Activated CD4-positive, alpha-beta T cell treated with anti-CD3 and anti-CD28 coated beads for 36 hours (primary cell): ENCODE data around the gene CNGA2. TPM values are rescaled to one million over a fixed set of nuclear protein-coding genes. Genes with fewer than 3 reads are reported as not detected.
"Not testable (repeated sequence)": the region's sequence is repeated elsewhere in the genome, so short reads cannot be mapped to it uniquely, and the experiment has no call there.

Source experiments
- ATAC-seq: fragments of 200-7000 bp; cut with Tn5 transposase; one replicate; pipeline ENCODE4 v1.10.0; 2021; ENCODE audit warnings: mild to moderate bottlenecking, moderate library complexity
- CTCF ChIA-PET: fragments of 350-600 bp; sonication (Branson Sonifier 250); formaldehyde crosslinking; loops from one replicate; lab custom pipeline; 2021; ENCODE audit warnings: antibody characterized with exemption; lab: Charles Lee
- POLR2A ChIA-PET: fragments of 350-600 bp; sonication (Branson Sonifier 250); formaldehyde crosslinking; loops from one replicate; lab custom pipeline; 2021; ENCODE audit warnings: antibody characterized with exemption, inconsistent platforms; lab: Charles Lee
- DNase-seq: peaks from one replicate; pipeline ENCODE4 v3.0.0-alpha.2; 2020
- H3K27ac Mint-ChIP-seq: one replicate; pipeline ENCODE4 v1.8.0; 2021; ENCODE audit warnings: mixed read lengths
- H3K27me3 Mint-ChIP-seq: one replicate; pipeline ENCODE4 v1.8.0; 2021; ENCODE audit warnings: mixed read lengths
- H3K36me3 Mint-ChIP-seq: one replicate; pipeline ENCODE4 v1.8.0; 2021; ENCODE audit warnings: low read depth, mixed read lengths
- H3K4me1 Mint-ChIP-seq: one replicate; pipeline ENCODE4 v1.8.0; 2021; ENCODE audit warnings: mixed read lengths
- H3K4me3 Mint-ChIP-seq: one replicate; pipeline ENCODE4 v1.8.0; 2021; ENCODE audit warnings: mild to moderate bottlenecking, moderate library complexity, mixed read lengths
- H3K9me3 Mint-ChIP-seq: one replicate; pipeline ENCODE4 v1.8.0; 2021; ENCODE audit warnings: low read depth, mixed read lengths
- intact Hi-C, 2 experiments: fragments of 100-400 bp; cut with DNase I in 1 of 2; cut with micrococcal nuclease in 1 of 2; formaldehyde crosslinking; loops; one replicate each; pipeline versions ENCODE4 v1.14.2 to v1.15.1; 2022 to 2024; cut with DNase I, micrococcal nuclease
- total RNA-seq, 2 experiments: library from RNA; stranded (reverse); gene quantifications; one replicate each; pipeline ENCODE4 v1.2.3, GENCODE V29; 2021

Gene CNGA2
- total RNA-seq = not detected

DNA sequence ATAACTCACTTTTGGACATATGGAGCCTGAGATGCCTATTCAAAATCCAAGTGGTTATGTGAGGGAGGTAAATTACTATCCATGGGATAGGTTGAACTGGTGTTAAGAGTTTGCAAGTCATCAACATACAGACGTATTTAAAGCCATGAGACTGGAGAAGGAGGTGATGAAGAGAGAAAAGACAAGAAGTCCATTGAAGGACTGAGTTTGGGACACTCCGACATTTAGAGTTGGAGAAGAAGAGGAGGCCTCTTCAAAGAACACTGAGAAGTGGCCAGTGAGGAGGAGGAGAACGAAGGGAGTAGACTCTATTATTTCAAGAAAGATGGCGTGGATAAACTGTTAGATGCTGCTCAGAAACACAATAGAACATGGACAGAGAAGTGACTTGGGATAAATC, at the start of gene CNGA2:
Gene CNGA2, plus strand, starts transcription at position 301 of the 400 bp plus-strand sequence. CDS start 3,738 bp downstream, outside the sequence.
- H3K9me3 Mint-ChIP-seq = no peaks in the 10 kb centered on the region
- H3K4me3 Mint-ChIP-seq = no peak within 1 kb of the TSS
- intact Hi-C loops = no loop called here
- H3K27ac Mint-ChIP-seq = no peak within 1 kb of the TSS
- H3K27me3 Mint-ChIP-seq = peaks cover 6% of the 10 kb centered on the region
- H3K36me3 Mint-ChIP-seq = no peaks in the 10 kb centered on the region
- ChIA-PET CTCF (no interaction called here), POLR2A (no interaction called here)
- no peaks in the 10 kb centered on the region for H3K4me1 Mint-ChIP-seq
- ATAC-seq = no peak
- DNase-seq = no peak

DNA sequence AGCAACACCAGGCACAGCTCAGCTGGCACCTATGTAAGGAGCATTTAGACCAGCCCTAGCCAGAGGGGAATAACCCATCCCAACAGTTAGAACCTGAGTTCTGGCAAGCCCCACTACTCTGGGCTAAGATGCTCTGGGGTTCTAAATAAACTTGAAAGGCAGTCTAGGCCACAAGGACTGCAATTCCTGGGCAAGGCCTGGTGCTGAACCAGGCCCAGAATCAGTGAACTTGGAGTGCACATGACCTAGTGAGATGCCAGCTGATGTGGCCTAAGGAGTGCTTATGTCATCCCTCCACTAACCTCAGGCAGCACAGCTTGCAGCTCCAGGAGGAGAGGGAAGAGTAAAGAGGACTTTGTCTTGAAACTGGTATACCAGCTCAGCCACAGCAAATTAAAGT, 46.9 kb upstream of the CNGA2 start:
- H3K4me1 Mint-ChIP-seq = no peaks in the 10 kb centered on the region
- no peak overlapping the region for H3K4me3 Mint-ChIP-seq
- CTCF ChIA-PET = interaction anchor here (1.0 kb wide), 1 partner anchor 536 kb away, joined by 3 read pairs; no protein-coding TSS in a partner anchor
- intact Hi-C loops = no loop called here
- H3K27ac Mint-ChIP-seq = no peak overlapping the region
- H3K36me3 Mint-ChIP-seq = no peaks in the 10 kb centered on the region
- ATAC-seq (no peak), DNase-seq (no peak)
- peaks cover 4% of the 10 kb centered on the region for H3K27me3 Mint-ChIP-seq
- POLR2A ChIA-PET = no interaction called here
- H3K9me3 Mint-ChIP-seq = no peaks in the 10 kb centered on the region

DNA sequence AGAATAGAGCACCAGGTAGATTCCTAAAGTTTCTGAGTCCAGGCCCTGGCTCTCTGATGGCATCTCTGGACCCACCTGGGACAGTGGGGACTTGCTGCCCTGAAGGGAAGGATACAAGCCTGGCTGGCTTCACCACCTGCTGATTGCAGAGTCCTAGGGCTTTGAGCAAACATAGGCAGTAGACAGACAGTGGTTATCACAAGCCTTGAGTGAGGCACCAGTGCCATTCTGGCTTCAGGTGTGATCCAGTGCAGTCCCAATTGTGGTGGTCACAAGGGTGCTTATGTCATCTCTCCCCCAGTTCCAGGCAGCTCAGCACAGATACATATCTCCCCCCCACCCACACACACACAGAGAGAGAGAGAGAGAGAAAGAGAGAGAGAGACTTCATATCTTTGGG, 45.9 kb upstream of the CNGA2 start:
- Mint-ChIP-seq H3K4me3 (no peak overlapping the region), H3K9me3 (no peaks in the 10 kb centered on the region), H3K27ac (no peak overlapping the region), H3K27me3 (peaks cover 6% of the 10 kb centered on the region), H3K36me3 (no peaks in the 10 kb centered on the region), H3K4me1 (no peaks in the 10 kb centered on the region)
- ATAC-seq (no peak), DNase-seq (no peak)
- ChIA-PET CTCF (no interaction called here), POLR2A (no interaction called here)
- intact Hi-C loops = no loop called here

DNA sequence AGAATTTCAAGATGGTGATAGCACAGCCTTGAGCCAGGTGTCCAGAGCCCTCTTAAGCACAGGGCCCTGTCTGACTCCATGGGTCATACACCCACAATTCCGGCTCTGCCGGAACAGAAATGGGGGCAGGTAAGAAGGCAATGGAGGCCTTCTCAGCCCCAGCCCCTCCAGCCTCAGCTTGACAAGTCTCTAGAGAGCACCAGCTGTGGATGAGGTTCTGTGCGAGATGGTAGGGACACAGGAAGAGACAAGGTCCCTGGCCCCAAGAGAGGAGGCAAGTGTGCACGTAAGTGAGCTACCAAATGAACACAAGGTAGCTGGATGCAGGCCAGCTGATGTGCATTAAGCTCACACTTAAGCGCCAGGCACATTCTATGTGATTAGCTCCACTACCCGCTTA, 41.7 kb upstream of the CNGA2 start:
- intact Hi-C loops = no loop called here
- peaks cover 15% of the 10 kb centered on the region for H3K27me3 Mint-ChIP-seq
- CTCF ChIA-PET = no interaction called here

DNA sequence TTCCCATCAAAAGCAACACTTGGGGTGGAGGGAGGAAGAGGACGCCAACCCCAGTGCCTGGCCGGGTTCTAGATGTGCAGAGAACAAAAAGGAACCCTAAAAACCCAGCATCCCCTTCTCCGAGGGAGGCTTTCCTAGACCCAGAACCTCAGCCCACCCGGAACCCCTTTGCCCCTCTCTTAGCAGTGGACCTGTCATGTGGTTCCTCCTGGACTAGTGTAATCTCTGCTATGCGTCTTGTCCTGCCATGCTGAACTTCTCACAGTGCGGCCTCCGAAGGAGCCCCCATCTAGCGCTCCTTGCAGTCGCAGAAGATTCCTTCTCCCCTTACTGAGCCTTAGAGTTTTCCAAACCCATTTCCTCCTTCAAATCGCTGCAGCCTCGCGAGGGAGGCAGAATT, 40.4 kb upstream of the CNGA2 start:
- Mint-ChIP-seq H3K9me3 (no peaks in the 10 kb centered on the region), H3K36me3 (no peaks in the 10 kb centered on the region), H3K4me1 (no peaks in the 10 kb centered on the region), H3K4me3 (no peak overlapping the region), H3K27me3 (peaks cover 15% of the 10 kb centered on the region), H3K27ac (no peak overlapping the region)
- intact Hi-C loops = no loop called here
- DNase-seq (no peak), ATAC-seq (no peak)
- CTCF ChIA-PET = no interaction called here
- POLR2A ChIA-PET = no interaction called here

More for the DNA sequence above, 41.7 kb upstream of the CNGA2 start:
- H3K9me3 Mint-ChIP-seq = no peaks in the 10 kb centered on the region
- POLR2A ChIA-PET = no interaction called here
- H3K4me3 Mint-ChIP-seq = no peak overlapping the region
- no peaks in the 10 kb centered on the region for H3K36me3 Mint-ChIP-seq
- DNase-seq (no peak), ATAC-seq (no peak)
- H3K4me1 Mint-ChIP-seq = no peaks in the 10 kb centered on the region
- no peak overlapping the region for H3K27ac Mint-ChIP-seq

DNA sequence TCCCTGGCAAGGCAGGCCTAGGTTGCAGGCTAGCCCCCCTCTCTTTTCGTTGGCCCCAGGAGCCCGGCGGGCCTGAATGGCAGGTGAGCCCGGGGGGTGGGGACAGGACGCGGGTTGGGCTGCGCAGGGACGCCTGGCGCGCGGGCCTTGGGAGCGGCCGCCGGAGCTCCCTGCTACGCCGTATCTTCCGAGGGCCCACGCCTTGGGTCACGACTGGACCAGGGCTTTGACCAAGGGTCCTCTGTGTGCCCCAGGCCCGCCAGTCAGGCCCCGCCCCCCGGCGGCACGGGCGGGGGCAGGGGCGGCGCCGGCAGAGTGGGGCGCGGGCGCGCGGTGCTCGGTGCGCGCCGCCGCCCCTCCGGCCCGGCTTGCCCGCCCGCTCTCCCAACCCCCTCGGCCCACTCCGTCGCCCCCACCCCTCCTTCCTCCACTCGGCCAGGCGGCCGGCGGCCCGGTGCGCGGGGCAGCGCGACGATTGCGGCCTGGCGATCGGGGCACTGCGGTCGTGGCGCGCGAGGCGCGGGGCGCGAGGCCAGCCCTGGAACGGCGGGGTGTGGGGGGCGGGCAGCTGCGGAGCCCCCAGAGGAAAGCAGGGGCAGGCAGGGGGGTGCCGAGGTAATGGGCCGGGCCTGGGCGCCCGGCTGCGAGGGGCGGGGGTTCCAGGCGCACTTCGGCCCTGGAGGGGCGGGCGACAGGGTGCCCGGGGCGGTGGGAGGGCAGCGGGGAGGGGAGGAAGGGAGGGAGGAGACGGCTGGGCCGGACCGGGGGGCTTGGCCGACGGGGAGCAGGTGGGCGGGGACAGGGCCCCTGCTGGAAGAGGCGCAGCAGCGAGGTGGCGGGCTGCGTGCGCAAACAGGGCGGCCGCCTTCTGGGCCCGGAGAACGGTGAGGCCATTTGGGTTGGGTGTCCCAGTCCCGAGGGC, 39.6 kb upstream of the CNGA2 start, which contains the start of gene PRRG3:
Gene PRRG3, plus strand, starts transcription at position 798 of the 922 bp plus-strand sequence. CDS start 3,357 bp downstream, outside the sequence.
- Mint-ChIP-seq H3K36me3 (no peaks in the 10 kb centered on the region), H3K4me1 (no peaks in the 10 kb centered on the region), H3K27ac (no peak within 1 kb of the TSS), H3K27me3 (peaks cover 15% of the 10 kb centered on the region), H3K4me3 (no peak within 1 kb of the TSS), H3K9me3 (no peaks in the 10 kb centered on the region)
- CTCF ChIA-PET = no interaction called here
- POLR2A ChIA-PET = no interaction called here
- DNase-seq = no peak
- intact Hi-C loops = no loop called here
- ATAC-seq = no peak

DNA sequence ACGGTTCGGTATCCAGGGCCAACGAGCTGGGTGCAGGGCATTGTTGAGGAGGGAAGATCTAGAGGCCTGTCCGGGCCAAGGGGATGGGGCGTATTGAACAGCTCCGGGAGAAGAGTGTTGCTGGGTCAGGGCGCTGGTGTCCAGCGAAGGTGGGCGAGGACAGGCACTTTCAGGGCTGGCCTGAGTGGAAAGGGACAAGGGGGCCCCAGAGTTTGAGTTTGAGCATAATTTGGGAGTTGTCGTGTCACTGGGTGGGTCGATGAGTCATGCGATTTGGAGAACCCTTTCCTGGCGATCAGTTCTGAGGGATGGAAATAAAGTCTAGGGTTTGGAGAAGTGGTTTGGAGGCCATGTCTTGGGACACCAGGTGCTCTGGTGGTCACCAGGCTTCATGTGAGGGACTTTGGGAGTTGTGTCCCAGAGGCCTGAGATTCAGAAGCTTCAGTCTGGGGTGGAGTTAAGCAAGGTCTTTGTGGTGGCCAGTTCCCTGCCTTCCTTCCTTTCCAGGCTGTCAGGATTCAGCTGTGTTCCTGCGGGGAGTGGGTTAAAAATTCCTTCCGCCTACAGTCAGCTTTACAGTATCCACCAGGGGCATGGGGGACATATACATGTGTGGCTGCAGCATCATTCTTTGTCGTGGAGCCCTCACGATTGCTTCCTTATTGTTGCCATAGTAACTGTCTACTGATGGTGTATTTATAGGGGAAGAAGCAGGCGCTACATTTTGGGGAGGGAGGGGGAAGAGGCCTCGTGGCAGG, 38.8 kb upstream of the CNGA2 start:
- Mint-ChIP-seq H3K4me3 (no peak overlapping the region), H3K4me1 (no peaks in the 10 kb centered on the region), H3K9me3 (no peaks in the 10 kb centered on the region), H3K27me3 (peaks cover 15% of the 10 kb centered on the region), H3K36me3 (no peaks in the 10 kb centered on the region), H3K27ac (no peak overlapping the region)
- ChIA-PET CTCF (no interaction called here), POLR2A (no interaction called here)
- ATAC-seq = no peak
- no peak for DNase-seq
- intact Hi-C loops = no loop called here

DNA sequence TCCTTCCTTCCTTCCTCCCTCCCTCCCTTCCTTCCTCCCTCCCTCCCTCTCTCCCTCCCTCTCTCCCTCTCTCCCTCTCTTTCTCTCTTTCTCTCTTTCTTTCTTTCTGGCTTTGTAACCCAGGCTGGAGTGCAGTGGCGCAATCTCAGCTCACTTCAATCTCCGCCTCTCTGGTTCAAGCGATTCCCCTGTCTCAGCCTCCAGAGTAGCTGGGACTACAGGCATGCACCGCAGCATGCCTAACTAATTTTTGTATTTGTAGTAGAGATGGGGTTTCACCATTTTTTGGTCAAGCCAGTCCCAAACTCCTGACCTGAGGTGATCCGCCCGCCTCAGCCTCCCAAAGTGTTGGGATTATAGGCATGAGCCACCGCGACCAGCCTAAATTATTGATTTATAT, 37.5 kb upstream of the CNGA2 start:
- H3K4me3 Mint-ChIP-seq, intact Hi-C loops, DNase-seq, H3K36me3 Mint-ChIP-seq, POLR2A ChIA-PET, H3K4me1 Mint-ChIP-seq, ATAC-seq, H3K27ac Mint-ChIP-seq, H3K9me3 Mint-ChIP-seq, CTCF ChIA-PET: not testable (repeated sequence)
- peaks cover 15% of the 10 kb centered on the region for H3K27me3 Mint-ChIP-seq

DNA sequence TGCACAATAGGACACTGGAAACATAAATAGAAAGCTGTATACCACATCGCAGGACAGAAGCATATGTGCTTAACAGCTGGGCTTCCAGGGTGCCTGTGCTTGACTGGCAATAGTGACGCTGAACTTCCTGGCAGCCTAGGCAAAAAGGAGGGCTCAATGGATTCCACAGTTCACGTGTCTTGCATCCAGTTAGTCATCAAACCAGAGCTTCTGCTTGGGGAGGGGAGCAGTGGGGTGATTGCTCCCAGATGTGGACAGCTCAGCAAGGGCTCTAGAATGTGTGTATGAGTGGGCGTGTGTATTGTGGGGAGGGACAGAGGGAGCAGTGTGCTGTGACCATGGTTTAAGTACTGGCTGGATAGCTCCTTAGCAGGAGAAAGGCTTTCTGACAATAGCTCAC, 37.0 kb upstream of the CNGA2 start:
- no peak overlapping the region for H3K4me3 Mint-ChIP-seq
- no peaks in the 10 kb centered on the region for H3K36me3 Mint-ChIP-seq
- DNase-seq (no peak), ATAC-seq (no peak)
- ChIA-PET CTCF (no interaction called here), POLR2A (no interaction called here)
- H3K9me3 Mint-ChIP-seq = no peaks in the 10 kb centered on the region
- H3K4me1 Mint-ChIP-seq = no peaks in the 10 kb centered on the region
- no peak overlapping the region for H3K27ac Mint-ChIP-seq
- intact Hi-C loops = no loop called here
- H3K27me3 Mint-ChIP-seq = peaks cover 15% of the 10 kb centered on the region

DNA sequence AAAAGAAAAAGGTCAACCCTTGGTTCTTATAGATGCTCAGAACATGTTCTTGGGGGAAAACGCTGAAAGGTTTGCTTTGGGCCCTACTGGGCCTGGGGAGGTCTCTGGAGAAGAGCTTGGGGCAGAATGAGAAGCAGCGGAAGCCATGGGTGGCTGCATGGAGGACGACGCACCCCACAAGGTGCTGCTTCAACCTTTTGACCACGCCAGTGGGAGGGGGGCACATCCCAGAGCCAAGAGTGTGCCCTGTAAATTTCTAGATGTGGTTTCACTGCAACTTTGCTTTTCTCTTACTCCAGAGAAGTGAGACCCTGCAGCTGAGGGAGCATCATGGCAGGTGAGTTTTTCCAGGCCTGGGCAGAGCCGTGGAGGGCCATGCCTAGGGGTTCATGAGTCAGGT, 36.1 kb upstream of the CNGA2 start:
- CTCF ChIA-PET = no interaction called here

DNA sequence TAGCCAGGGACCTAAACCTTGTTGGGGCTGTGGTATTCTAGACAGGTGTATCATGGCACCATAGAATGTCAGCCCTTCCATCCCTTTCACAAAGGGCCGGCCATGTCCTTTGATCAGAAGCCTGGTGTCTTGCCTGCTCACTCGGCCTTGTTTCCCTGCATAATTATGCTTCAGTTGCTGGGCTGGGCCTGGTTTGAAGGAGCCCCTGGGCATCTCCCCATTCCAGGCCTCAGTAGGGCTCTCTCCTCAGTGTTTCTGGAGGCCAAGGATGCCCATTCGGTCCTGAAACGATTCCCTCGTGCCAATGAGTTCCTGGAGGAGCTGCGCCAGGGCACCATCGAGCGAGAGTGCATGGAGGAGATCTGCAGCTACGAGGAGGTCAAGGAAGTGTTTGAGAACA, 34.8 kb upstream of the CNGA2 start:
- intact Hi-C loops = no loop called here
- Mint-ChIP-seq H3K27ac (no peak overlapping the region), H3K4me1 (no peaks in the 10 kb centered on the region), H3K36me3 (no peaks in the 10 kb centered on the region), H3K4me3 (no peak overlapping the region), H3K27me3 (peaks cover 9% of the 10 kb centered on the region), H3K9me3 (no peaks in the 10 kb centered on the region)
- ChIA-PET CTCF (no interaction called here), POLR2A (no interaction called here)
- DNase-seq = no peak
- no peak for ATAC-seq

More for the DNA sequence above, 36.1 kb upstream of the CNGA2 start:
- no peaks in the 10 kb centered on the region for H3K36me3 Mint-ChIP-seq
- intact Hi-C loops = no loop called here
- H3K4me3 Mint-ChIP-seq = no peak overlapping the region
- POLR2A ChIA-PET = no interaction called here
- no peak for ATAC-seq
- no peaks in the 10 kb centered on the region for H3K9me3 Mint-ChIP-seq
- no peak overlapping the region for H3K27ac Mint-ChIP-seq
- peaks cover 12% of the 10 kb centered on the region for H3K27me3 Mint-ChIP-seq
- H3K4me1 Mint-ChIP-seq = no peaks in the 10 kb centered on the region
- DNase-seq = no peak
